OCI-LY7 (cell line): ENCODE measurements around the gene SULF2. TPM values are rescaled to one million over a fixed set of nuclear protein-coding genes. Genes with fewer than 3 reads are reported as not detected.

Experiments used
- BruUV-seq: library from RNA; stranded (reverse); fragments of 400-500 nt; replicated peaks from 2 replicates; lab custom pipeline; 2021; lab: Mats Ljungman, UMichigan
- CTCF ChIA-PET: fragments of 300-600 bp; sonication (Branson Sonifier 250); formaldehyde crosslinking; loops from one replicate; lab custom pipeline; 2022; ENCODE audit warnings: antibody characterized with exemption; ENCODE audit not compliant: unreplicated experiment; lab: Charles Lee
- POLR2A ChIA-PET: fragments of 300-600 bp; sonication (Branson Sonifier 250); formaldehyde crosslinking; loops from one replicate; lab custom pipeline; 2022; ENCODE audit warnings: antibody characterized with exemption; lab: Charles Lee
- DNase-seq: peaks from one replicate; pipeline ENCODE4 v3.0.0-alpha.2; 2015; ENCODE audit warnings: low spot score
- H2AFZ ChIP-seq: fragments of 200-600 bp; sonication (generic), shearing (Covaris generic); 2 replicates; pipeline ENCODE4 v1.6.1; 2014; ENCODE audit warnings: mild to moderate bottlenecking, antibody characterized with exemption, low read length, moderate library complexity
- H3K27ac ChIP-seq: fragments of 200-600 bp; sonication (generic); 2 replicates; pipeline ENCODE4 v1.5.1; 2014; ENCODE audit warnings: mixed run types, low read depth, mild to moderate bottlenecking, moderate library complexity, low read length, inconsistent platforms; ENCODE audit not compliant: poor library complexity, severe bottlenecking
- H3K36me3 ChIP-seq: fragments of 200-600 bp; sonication (generic); 2 replicates; pipeline ENCODE4 v1.6.1; 2014; ENCODE audit warnings: mild to moderate bottlenecking, antibody characterized with exemption, low read length, moderate library complexity, mixed read lengths; ENCODE audit not compliant: insufficient read depth
- H3K4me1 ChIP-seq: fragments of 200-600 bp; sonication (generic); 2 replicates; pipeline ENCODE4 v1.5.1; 2014; ENCODE audit warnings: mild to moderate bottlenecking, low read length; ENCODE audit not compliant: insufficient read depth, poor library complexity, severe bottlenecking
- H3K4me2 ChIP-seq: fragments of 200-600 bp; sonication (generic); 2 replicates; pipeline ENCODE4 v1.6.1; 2014; ENCODE audit warnings: mild to moderate bottlenecking, low read length
- H3K4me3 ChIP-seq: fragments of 200-600 bp; sonication (generic); 2 replicates; pipeline ENCODE4 v1.5.1; 2014; ENCODE audit warnings: mild to moderate bottlenecking, low read depth, low read length; ENCODE audit not compliant: poor library complexity, severe bottlenecking
- H3K79me2 ChIP-seq: fragments of 200-600 bp; sonication (generic); 2 replicates; pipeline ENCODE4 v1.6.1; 2016; ENCODE audit warnings: low read depth, mild to moderate bottlenecking, low read length, moderate library complexity, mixed read lengths; ENCODE audit not compliant: insufficient read depth
- H3K9me2 ChIP-seq: fragments of 200-600 bp; sonication (generic); 2 replicates; pipeline ENCODE4 v1.6.1; 2016; ENCODE audit warnings: mild to moderate bottlenecking, low read length, mixed read lengths; ENCODE audit not compliant: insufficient read depth
- H3K9me3 ChIP-seq: fragments of 200-600 bp; sonication (generic); 2 replicates; pipeline ENCODE4 v1.6.1; 2014; ENCODE audit warnings: mild to moderate bottlenecking, mixed run types, low read length, mixed read lengths
- H4K20me1 ChIP-seq: fragments of 200-600 bp; sonication (generic); 2 replicates; pipeline ENCODE4 v1.6.1; 2014; ENCODE audit warnings: mild to moderate bottlenecking, antibody characterized with exemption, low read length, moderate library complexity, mixed read lengths; ENCODE audit not compliant: insufficient read depth
- EZH2phosphoT487 ChIP-seq: fragments of 200-600 bp; sonication (generic); IDR thresholded peaks from 2 replicates; pipeline ENCODE4 v1.6.1; 2018; ENCODE audit warnings: low read depth, borderline replicate concordance, mild to moderate bottlenecking, mixed run types, antibody characterized with exemption, low read length, moderate library complexity, mixed read lengths
- intact Hi-C: fragments of 100-400 bp; cut with micrococcal nuclease; formaldehyde crosslinking; loops from one replicate; pipeline ENCODE4 v1.10.0; 2022; ENCODE audit not compliant: unreplicated experiment
- total RNA-seq, 2 experiments: library from RNA; depleted of rRNA in 1 of 2; stranded (reverse); fragments of >200 nt in 1 of 2; shearing (Covaris generic) in 1 of 2; gene quantifications; 2 replicates each; pipeline ENCODE4 v1.2.3, GENCODE V29; 2014 to 2022
- TF ChIP-seq, protein P1 (sequence below): fragments of 200-600 bp; sonication (generic); conservative IDR thresholded peaks from 2 replicates; pipeline ENCODE4 v1.5.1; 2014; ENCODE audit warnings: mild to moderate bottlenecking, antibody characterized with exemption, low read length, moderate library complexity, mixed read lengths

Gene SULF2
- total RNA-seq, 2 experiments from 2014 or later, result 0.03 to 0.51 TPM

DNA sequence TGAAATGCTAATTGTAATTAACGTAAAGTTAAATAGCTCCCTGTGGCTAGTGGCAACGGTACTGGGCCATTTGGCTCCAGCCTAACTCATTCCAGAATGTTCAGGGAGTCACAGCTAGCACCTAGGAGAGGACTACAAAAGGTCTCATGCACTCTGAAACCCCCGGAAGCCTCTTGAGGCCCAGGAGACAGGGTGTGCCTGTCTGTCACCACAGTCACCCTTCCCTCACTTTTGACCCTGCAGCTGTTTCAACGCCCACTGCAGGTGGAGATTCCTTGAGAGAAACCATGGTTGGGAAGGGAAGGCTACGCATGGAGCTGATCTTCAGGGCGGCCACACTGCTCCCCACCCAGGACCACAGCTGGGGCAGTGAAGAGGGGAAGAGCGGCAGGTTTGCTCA is 58.6 kb downstream of the SULF2 start:
- H3K9me3 ChIP-seq, result no peaks in the 10 kb centered on the region
- H3K4me2 ChIP-seq, result peak overlapping the region; percentile 68
- BruUV-seq, result no TSS peak
- intact Hi-C loops, result loop anchor here (5.0 kb wide), 3 partner anchors 51 to 636 kb away; no protein-coding TSS in a partner anchor
- no peaks in the 10 kb centered on the region for H4K20me1 ChIP-seq
- no peak for TF ChIP-seq EZH2phosphoT487
- TF ChIP-seq, protein P1, sequence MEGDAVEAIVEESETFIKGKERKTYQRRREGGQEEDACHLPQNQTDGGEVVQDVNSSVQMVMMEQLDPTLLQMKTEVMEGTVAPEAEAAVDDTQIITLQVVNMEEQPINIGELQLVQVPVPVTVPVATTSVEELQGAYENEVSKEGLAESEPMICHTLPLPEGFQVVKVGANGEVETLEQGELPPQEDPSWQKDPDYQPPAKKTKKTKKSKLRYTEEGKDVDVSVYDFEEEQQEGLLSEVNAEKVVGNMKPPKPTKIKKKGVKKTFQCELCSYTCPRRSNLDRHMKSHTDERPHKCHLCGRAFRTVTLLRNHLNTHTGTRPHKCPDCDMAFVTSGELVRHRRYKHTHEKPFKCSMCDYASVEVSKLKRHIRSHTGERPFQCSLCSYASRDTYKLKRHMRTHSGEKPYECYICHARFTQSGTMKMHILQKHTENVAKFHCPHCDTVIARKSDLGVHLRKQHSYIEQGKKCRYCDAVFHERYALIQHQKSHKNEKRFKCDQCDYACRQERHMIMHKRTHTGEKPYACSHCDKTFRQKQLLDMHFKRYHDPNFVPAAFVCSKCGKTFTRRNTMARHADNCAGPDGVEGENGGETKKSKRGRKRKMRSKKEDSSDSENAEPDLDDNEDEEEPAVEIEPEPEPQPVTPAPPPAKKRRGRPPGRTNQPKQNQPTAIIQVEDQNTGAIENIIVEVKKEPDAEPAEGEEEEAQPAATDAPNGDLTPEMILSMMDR, result no peak
- peak overlapping the region; percentile 53 for H3K4me3 ChIP-seq
- peak overlapping the region; percentile 47 for H3K27ac ChIP-seq
- H3K36me3 ChIP-seq, result no peaks in the 10 kb centered on the region
- DNase-seq, result peak; percentile 20
- no peaks in the 10 kb centered on the region for H3K9me2 ChIP-seq
- ChIA-PET POLR2A (interaction anchor here (0.6 kb wide), 1 partner anchor 48 kb away, joined by 3 read pairs; no protein-coding TSS in a partner anchor), CTCF (no interaction called here)
- H2AFZ ChIP-seq, result peak overlapping the region; percentile 85
- peaks cover 34% of the 10 kb centered on the region for H3K4me1 ChIP-seq
- H3K79me2 ChIP-seq, result no peaks in the 10 kb centered on the region

GRCh38 chr20:47725248-47725973 is 59.9 kb downstream of the SULF2 start:
- ChIA-PET POLR2A (interaction anchor here (1.6 kb wide), 1 partner anchor 251 kb away, joined by 3 read pairs; no protein-coding TSS in a partner anchor), CTCF (interaction anchor here (0.9 kb wide), 1 partner anchor 33 kb away, joined by 3 read pairs; no protein-coding TSS in a partner anchor)
- Histone ChIP-seq H4K20me1 (no peaks in the 10 kb centered on the region), H2AFZ (peak overlapping the region; percentile 85), H3K27ac (no peak overlapping the region), H3K9me3 (no peaks in the 10 kb centered on the region), H3K36me3 (no peaks in the 10 kb centered on the region), H3K9me2 (no peaks in the 10 kb centered on the region), H3K4me3 (no peak overlapping the region), H3K4me1 (peaks cover 34% of the 10 kb centered on the region), H3K4me2 (peak overlapping the region; percentile 37; the same call in 1 of the 2 replicates), H3K79me2 (no peaks in the 10 kb centered on the region)
- TF ChIP-seq, protein P1, result peak; percentile 98
- TF ChIP-seq EZH2phosphoT487, result no peak
- BruUV-seq, result no TSS peak
- intact Hi-C loops, result loop anchor here (1.0 to 5.0 kb wide), 5 partner anchors 52 to 895 kb away; no protein-coding TSS in a partner anchor
- peak; percentile 92 for DNase-seq

GRCh38 chr20:47724910-47725247 is 60.4 kb downstream of the SULF2 start:
- peak overlapping the region; percentile 37; the same call in 1 of the 2 replicates for H3K4me2 ChIP-seq
- H3K4me3 ChIP-seq, result no peak overlapping the region
- no peak overlapping the region for H3K27ac ChIP-seq
- peaks cover 34% of the 10 kb centered on the region for H3K4me1 ChIP-seq
- no peaks in the 10 kb centered on the region for H3K36me3 ChIP-seq
- H3K79me2 ChIP-seq, result no peaks in the 10 kb centered on the region
- intact Hi-C loops, result loop anchor here (1.0 to 5.0 kb wide), 5 partner anchors 52 to 895 kb away; no protein-coding TSS in a partner anchor
- ChIA-PET CTCF (interaction anchor here (0.9 kb wide), 1 partner anchor 32 kb away, joined by 3 read pairs; no protein-coding TSS in a partner anchor), POLR2A (interaction anchor here (1.6 kb wide), 1 partner anchor 252 kb away, joined by 3 read pairs; no protein-coding TSS in a partner anchor)
- H3K9me3 ChIP-seq, result no peaks in the 10 kb centered on the region
- TF ChIP-seq EZH2phosphoT487, result no peak
- TF ChIP-seq, protein P1, result no peak
- H4K20me1 ChIP-seq, result no peaks in the 10 kb centered on the region
- no peak for DNase-seq
- H3K9me2 ChIP-seq, result no peaks in the 10 kb centered on the region
- H2AFZ ChIP-seq, result peak overlapping the region; percentile 85
- no TSS peak for BruUV-seq
